Measurements from ENCODE around the gene FHIP1B.
"Not testable (repeated sequence)": the region's sequence is repeated elsewhere in the genome, so short reads cannot be mapped to it uniquely, and the experiment has no call there.

FHIP1B gene

DNA sequence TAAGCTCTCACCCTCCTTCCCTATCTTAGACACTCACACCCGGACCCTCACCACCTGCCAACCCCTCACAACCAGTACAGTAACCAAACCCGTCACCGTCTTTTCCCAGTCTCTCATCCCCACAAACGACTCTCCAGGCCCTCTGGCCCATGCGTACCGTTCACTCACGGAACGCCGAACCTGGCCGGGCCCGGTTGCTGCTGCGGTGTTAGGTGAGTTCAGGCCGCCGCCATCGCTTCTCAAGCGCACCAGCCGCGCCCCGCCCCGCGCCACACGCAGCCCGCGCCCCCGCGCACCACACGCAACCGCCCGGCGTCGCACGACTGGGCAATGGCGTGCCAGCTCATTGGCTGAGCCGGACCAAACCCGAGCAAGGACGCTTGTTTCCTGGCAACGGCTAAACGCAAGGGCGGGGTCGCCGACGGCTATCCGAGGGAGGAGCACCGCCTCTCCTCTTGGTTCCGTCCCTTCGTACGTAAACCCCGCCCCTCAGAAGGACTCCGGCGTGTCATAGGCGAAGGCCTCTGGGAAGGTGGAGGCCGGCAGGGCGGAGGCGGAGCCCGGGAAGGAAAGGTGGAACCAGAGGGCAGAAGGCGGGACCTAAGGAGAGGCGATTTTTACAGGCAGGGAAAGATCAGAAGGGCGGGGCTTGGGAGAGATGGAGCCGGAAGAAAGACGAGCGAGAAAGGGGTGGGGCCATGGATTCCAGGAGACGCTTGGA is at the start of gene FHIP1B:
FHIP1B (minus strand) TSS at position 250 of the 721 bp plus-strand sequence. CDS start 10,120 bp downstream, outside the sequence.
- TF ChIP-seq, protein P1, sequence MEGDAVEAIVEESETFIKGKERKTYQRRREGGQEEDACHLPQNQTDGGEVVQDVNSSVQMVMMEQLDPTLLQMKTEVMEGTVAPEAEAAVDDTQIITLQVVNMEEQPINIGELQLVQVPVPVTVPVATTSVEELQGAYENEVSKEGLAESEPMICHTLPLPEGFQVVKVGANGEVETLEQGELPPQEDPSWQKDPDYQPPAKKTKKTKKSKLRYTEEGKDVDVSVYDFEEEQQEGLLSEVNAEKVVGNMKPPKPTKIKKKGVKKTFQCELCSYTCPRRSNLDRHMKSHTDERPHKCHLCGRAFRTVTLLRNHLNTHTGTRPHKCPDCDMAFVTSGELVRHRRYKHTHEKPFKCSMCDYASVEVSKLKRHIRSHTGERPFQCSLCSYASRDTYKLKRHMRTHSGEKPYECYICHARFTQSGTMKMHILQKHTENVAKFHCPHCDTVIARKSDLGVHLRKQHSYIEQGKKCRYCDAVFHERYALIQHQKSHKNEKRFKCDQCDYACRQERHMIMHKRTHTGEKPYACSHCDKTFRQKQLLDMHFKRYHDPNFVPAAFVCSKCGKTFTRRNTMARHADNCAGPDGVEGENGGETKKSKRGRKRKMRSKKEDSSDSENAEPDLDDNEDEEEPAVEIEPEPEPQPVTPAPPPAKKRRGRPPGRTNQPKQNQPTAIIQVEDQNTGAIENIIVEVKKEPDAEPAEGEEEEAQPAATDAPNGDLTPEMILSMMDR (IDR thresholded peaks at IDR 0.05; ENCODE audit: unreplicated experiment in 3 of 3), result no peak
- H3K27me3 Mint-ChIP-seq (ENCODE audit: low read depth), result no peaks in the 10 kb centered on the region
- no peaks in the 10 kb centered on the region for H3K9me3 Mint-ChIP-seq
- peak within 1 kb of the TSS; percentile 96 to 99 (median 98) for H3K4me3 Mint-ChIP-seq
- no peaks in the 10 kb centered on the region for H3K36me3 Mint-ChIP-seq (ENCODE audit: low read depth)
- peaks cover 23% of the 10 kb centered on the region for H3K4me1 Mint-ChIP-seq
- peak within 1 kb of the TSS; percentile 90 to 97 (median 96) for H3K27ac Mint-ChIP-seq

- Mint-ChIP-seq H3K4me1 (no peaks in the 10 kb centered on the region), H3K27ac (no peak overlapping the region), H3K9me3 (no peaks in the 10 kb centered on the region), H3K36me3 (ENCODE audit: low read depth) (no peaks in the 10 kb centered on the region), H3K27me3 (ENCODE audit: low read depth) (peaks cover 25% of the 10 kb centered on the region), H3K4me3 (no peak overlapping the region)
- TF ChIP-seq, protein P1 (IDR thresholded peaks at IDR 0.05; ENCODE audit: unreplicated experiment in 3 of 3), result no peak
These were observed 49.1 kb upstream of the FHIP1B start for GRCh38 chr11:6283453-6284023.

DNA sequence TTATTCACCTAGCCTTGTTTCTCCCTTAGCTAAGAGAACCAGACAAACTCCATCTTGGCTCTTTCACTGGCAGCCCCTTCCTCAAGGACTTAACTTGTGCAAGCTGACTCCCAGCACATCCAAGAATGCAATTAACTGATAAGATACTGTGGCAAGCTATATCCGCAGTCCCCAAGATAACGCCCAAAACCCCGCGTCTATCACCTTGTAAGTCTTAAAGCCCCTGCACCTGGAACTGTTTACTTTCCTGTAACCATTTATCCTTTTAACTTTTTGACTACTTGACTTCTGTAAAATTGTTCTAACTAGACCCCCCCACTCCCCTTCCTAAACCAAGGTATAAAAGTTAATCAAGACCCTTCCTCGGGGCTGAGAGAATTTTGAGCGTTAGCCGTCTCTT is 46.4 kb upstream of the FHIP1B start:
- H3K27ac Mint-ChIP-seq; H3K36me3 Mint-ChIP-seq (ENCODE audit: low read depth); H3K9me3 Mint-ChIP-seq; H3K4me3 Mint-ChIP-seq; H3K4me1 Mint-ChIP-seq: not testable (repeated sequence)
- H3K27me3 Mint-ChIP-seq (ENCODE audit: low read depth), result peaks cover 25% of the 10 kb centered on the region

DNA sequence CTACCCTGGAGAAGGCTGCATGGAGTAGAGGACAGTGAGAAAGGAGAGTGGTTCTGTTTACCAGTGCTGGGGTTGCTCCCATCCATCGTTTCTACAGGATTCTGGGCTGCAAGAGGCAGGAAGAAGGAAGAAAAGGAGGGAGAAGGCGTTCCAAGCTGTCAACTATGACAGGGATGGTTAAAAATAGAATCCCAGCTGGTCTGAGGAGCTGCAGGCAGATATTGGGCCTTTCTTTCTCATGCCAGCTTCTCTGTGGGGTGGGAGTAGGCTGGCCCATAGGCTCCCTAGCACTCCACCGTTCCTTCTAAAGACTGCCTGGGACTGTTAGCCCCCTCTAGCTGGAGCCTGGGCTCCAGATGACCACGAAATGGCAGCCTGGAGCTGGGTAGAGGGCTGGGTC is 38.8 kb upstream of the FHIP1B start:
- H3K27me3 Mint-ChIP-seq (ENCODE audit: low read depth), result no peaks in the 10 kb centered on the region
- TF ChIP-seq, protein P1 (IDR thresholded peaks at IDR 0.05; ENCODE audit: unreplicated experiment in 3 of 3), result no peak

GRCh38 chr11:6271598-6271997 is 37.2 kb upstream of the FHIP1B start:
- Mint-ChIP-seq H3K9me3 (peaks cover 4% of the 10 kb centered on the region), H3K36me3 (ENCODE audit: low read depth) (no peaks in the 10 kb centered on the region), H3K27me3 (ENCODE audit: low read depth) (no peaks in the 10 kb centered on the region), H3K27ac (no peak overlapping the region), H3K4me1 (no peaks in the 10 kb centered on the region), H3K4me3 (no peak overlapping the region)
- TF ChIP-seq, protein P1 (IDR thresholded peaks at IDR 0.05; ENCODE audit: unreplicated experiment in 3 of 3), result no peak

More for the DNA sequence above, 38.8 kb upstream of the FHIP1B start:
- no peak overlapping the region for H3K4me3 Mint-ChIP-seq
- no peaks in the 10 kb centered on the region for H3K36me3 Mint-ChIP-seq (ENCODE audit: low read depth)
- H3K27ac Mint-ChIP-seq, result no peak overlapping the region
- H3K4me1 Mint-ChIP-seq, result no peaks in the 10 kb centered on the region
- H3K9me3 Mint-ChIP-seq, result peaks cover 8% of the 10 kb centered on the region

GRCh38 chr11:6270584-6271246 is 36.3 kb upstream of the FHIP1B start:
- H3K27me3 Mint-ChIP-seq (ENCODE audit: low read depth), result peaks cover 5% of the 10 kb centered on the region

More at GRCh38 chr11:6270584-6271246, 36.3 kb upstream of the FHIP1B start:
- Mint-ChIP-seq H3K9me3 (peaks cover under 1% of the 10 kb centered on the region), H3K4me1 (no peaks in the 10 kb centered on the region), H3K27ac (no peak overlapping the region), H3K36me3 (ENCODE audit: low read depth) (no peaks in the 10 kb centered on the region), H3K4me3 (no peak overlapping the region)
- TF ChIP-seq, protein P1 (IDR thresholded peaks at IDR 0.05; ENCODE audit: unreplicated experiment in 3 of 3), result no peak

Measured in nephron (organoid).